Tibial nerve (tissue), 4 donors: ENCODE results near the gene OSGEP.

Source experiments
- EP300 ChIP-seq, 2 donors: sonication (generic); formaldehyde crosslinking; IDR thresholded peaks; one replicate each; pipeline ENCODE4 v1.6.1; 2017; ENCODE audit warnings: antibody characterized with exemption in 2 of 2, mild to moderate bottlenecking in 1 of 2
- POLR2A ChIP-seq, 2 donors: fragments of 450-650 bp; IDR thresholded peaks; one replicate each; pipeline ENCODE4 v1.6.1; 2017; ENCODE audit warnings: antibody characterized with exemption in 2 of 2, mild to moderate bottlenecking in 2 of 2, moderate library complexity in 2 of 2
- TF ChIP-seq, protein P1 (sequence below), 5 experiments: fragments of 200-600 bp in 3 of 5; fragments of 450-650 bp in 2 of 5; sonication (generic) in 3 of 5; IDR thresholded peaks; one replicate each; pipeline ENCODE4 v1.5.1; 2016 to 2019; ENCODE audit warnings: antibody characterized with exemption in 5 of 5, mild to moderate bottlenecking in 3 of 5, moderate library complexity in 2 of 5

DNA sequence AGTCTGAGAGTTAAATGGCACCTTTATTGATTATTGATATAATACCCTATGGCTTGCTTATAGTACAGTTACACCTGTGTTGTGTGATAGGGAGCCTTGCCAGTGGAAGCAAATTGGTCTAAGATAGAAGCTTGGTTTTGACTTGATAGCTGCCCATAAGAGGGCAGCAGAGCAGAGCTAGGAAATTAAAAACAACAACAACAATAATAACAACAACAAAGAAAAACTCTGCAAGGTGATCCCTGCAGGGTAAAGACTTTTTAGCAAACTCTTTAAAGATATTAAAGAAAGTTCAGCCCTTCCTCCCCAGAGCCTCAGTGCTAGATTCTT lies 32.7 kb upstream of the OSGEP start:
- no peak for TF ChIP-seq EP300 (IDR thresholded peaks at IDR 0.05)
- TF ChIP-seq, protein P1, sequence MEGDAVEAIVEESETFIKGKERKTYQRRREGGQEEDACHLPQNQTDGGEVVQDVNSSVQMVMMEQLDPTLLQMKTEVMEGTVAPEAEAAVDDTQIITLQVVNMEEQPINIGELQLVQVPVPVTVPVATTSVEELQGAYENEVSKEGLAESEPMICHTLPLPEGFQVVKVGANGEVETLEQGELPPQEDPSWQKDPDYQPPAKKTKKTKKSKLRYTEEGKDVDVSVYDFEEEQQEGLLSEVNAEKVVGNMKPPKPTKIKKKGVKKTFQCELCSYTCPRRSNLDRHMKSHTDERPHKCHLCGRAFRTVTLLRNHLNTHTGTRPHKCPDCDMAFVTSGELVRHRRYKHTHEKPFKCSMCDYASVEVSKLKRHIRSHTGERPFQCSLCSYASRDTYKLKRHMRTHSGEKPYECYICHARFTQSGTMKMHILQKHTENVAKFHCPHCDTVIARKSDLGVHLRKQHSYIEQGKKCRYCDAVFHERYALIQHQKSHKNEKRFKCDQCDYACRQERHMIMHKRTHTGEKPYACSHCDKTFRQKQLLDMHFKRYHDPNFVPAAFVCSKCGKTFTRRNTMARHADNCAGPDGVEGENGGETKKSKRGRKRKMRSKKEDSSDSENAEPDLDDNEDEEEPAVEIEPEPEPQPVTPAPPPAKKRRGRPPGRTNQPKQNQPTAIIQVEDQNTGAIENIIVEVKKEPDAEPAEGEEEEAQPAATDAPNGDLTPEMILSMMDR (IDR thresholded peaks at IDR 0.05): no peak
- no peak for TF ChIP-seq POLR2A (IDR thresholded peaks at IDR 0.05)
